Skeletal muscle satellite cell (primary cell): ENCODE measurements around the gene UBE3C.

Experiments used
- H3K27me3 ChIP-seq: 2 replicates; pipeline ENCODE4 v1.7.0; 2013; ENCODE audit warnings: low read length; ENCODE audit not compliant: control insufficient read depth, insufficient read depth
- H3K36me3 ChIP-seq: 2 replicates; pipeline ENCODE4 v1.7.0; 2013; ENCODE audit warnings: mild to moderate bottlenecking, control low read depth, low read length; ENCODE audit not compliant: insufficient read depth
- H3K4me1 ChIP-seq: 2 replicates; pipeline ENCODE4 v1.7.0; 2013; ENCODE audit warnings: low read length; ENCODE audit not compliant: control insufficient read depth, insufficient read depth
- H3K4me2 ChIP-seq: 2 replicates; pipeline ENCODE4 v1.7.0; 2013; ENCODE audit warnings: mild to moderate bottlenecking, low read length
- H3K4me3 ChIP-seq: 2 replicates; pipeline ENCODE4 v1.7.0; 2013; ENCODE audit warnings: low read length
- H3K9ac ChIP-seq: 2 replicates; pipeline ENCODE4 v1.7.0; 2013; ENCODE audit warnings: mild to moderate bottlenecking, low read depth, low read length, moderate library complexity
- H3K9me3 ChIP-seq: replicated peaks from 2 replicates; pipeline ENCODE4 v1.7.0; 2013; ENCODE audit warnings: mild to moderate bottlenecking, control low read depth, low read length

Gene UBE3C

GRCh38 chr7:157284229-157285014 lies 145.7 kb downstream of the UBE3C start:
- no peak overlapping the region for H3K4me2 ChIP-seq
- no peaks in the 10 kb centered on the region for H3K9me3 ChIP-seq
- H3K4me1 ChIP-seq, result peaks cover 13% of the 10 kb centered on the region
- H3K9ac ChIP-seq, result no peak overlapping the region
- H3K27me3 ChIP-seq, result peaks cover 7% of the 10 kb centered on the region
- no peaks in the 10 kb centered on the region for H3K36me3 ChIP-seq
- H3K4me3 ChIP-seq, result no peak overlapping the region

GRCh38 chr7:157291404-157292080 lies 152.8 kb downstream of the UBE3C start:
- Histone ChIP-seq H3K27me3 (peaks cover 9% of the 10 kb centered on the region), H3K9me3 (no peaks in the 10 kb centered on the region), H3K36me3 (no peaks in the 10 kb centered on the region), H3K9ac (no peak overlapping the region), H3K4me1 (no peaks in the 10 kb centered on the region), H3K4me2 (no peak overlapping the region), H3K4me3 (no peak overlapping the region)

GRCh38 chr7:157292258-157292657 lies 153.5 kb downstream of the UBE3C start:
- no peak overlapping the region for H3K9ac ChIP-seq
- peaks cover 9% of the 10 kb centered on the region for H3K27me3 ChIP-seq
- H3K4me2 ChIP-seq, result no peak overlapping the region
- H3K4me3 ChIP-seq, result no peak overlapping the region
- no peaks in the 10 kb centered on the region for H3K36me3 ChIP-seq
- no peaks in the 10 kb centered on the region for H3K4me1 ChIP-seq
- H3K9me3 ChIP-seq, result no peaks in the 10 kb centered on the region

- no peaks in the 10 kb centered on the region for H3K4me1 ChIP-seq
- no peaks in the 10 kb centered on the region for H3K36me3 ChIP-seq
- no peak overlapping the region for H3K4me2 ChIP-seq
- no peaks in the 10 kb centered on the region for H3K9me3 ChIP-seq
- no peak overlapping the region for H3K9ac ChIP-seq
- H3K27me3 ChIP-seq, result peaks cover 9% of the 10 kb centered on the region
- no peak overlapping the region for H3K4me3 ChIP-seq
These were observed 154.2 kb downstream of the UBE3C start for GRCh38 chr7:157292770-157293412.

GRCh38 chr7:157293413-157293788 lies 154.7 kb downstream of the UBE3C start:
- Histone ChIP-seq H3K9ac (no peak overlapping the region), H3K36me3 (no peaks in the 10 kb centered on the region), H3K4me3 (no peak overlapping the region)

GRCh38 chr7:157294773-157295172 lies 156.0 kb downstream of the UBE3C start:
- Histone ChIP-seq H3K9ac (no peak overlapping the region), H3K4me2 (no peak overlapping the region), H3K4me1 (peaks cover 3% of the 10 kb centered on the region), H3K36me3 (no peaks in the 10 kb centered on the region), H3K9me3 (no peaks in the 10 kb centered on the region), H3K27me3 (peaks cover 2% of the 10 kb centered on the region), H3K4me3 (no peak overlapping the region)

More at GRCh38 chr7:157293413-157293788, 154.7 kb downstream of the UBE3C start:
- Histone ChIP-seq H3K4me1 (no peaks in the 10 kb centered on the region), H3K9me3 (no peaks in the 10 kb centered on the region), H3K27me3 (peaks cover 9% of the 10 kb centered on the region), H3K4me2 (no peak overlapping the region)

- no peak overlapping the region for H3K4me3 ChIP-seq
- H3K4me2 ChIP-seq, result no peak overlapping the region
- no peak overlapping the region for H3K9ac ChIP-seq
- peaks cover 8% of the 10 kb centered on the region for H3K4me1 ChIP-seq
- no peaks in the 10 kb centered on the region for H3K36me3 ChIP-seq
- peaks cover 2% of the 10 kb centered on the region for H3K27me3 ChIP-seq
- no peaks in the 10 kb centered on the region for H3K9me3 ChIP-seq
These were observed 156.6 kb downstream of the UBE3C start for GRCh38 chr7:157295338-157295737.

- Histone ChIP-seq H3K4me1 (peaks cover 20% of the 10 kb centered on the region), H3K4me3 (no peak overlapping the region), H3K9ac (no peak overlapping the region), H3K27me3 (peaks cover 2% of the 10 kb centered on the region), H3K36me3 (no peaks in the 10 kb centered on the region), H3K9me3 (no peaks in the 10 kb centered on the region), H3K4me2 (no peak overlapping the region)
These were observed 158.5 kb downstream of the UBE3C start for GRCh38 chr7:157297185-157297584.

- no peaks in the 10 kb centered on the region for H3K9me3 ChIP-seq
- peaks cover 34% of the 10 kb centered on the region for H3K4me1 ChIP-seq
- H3K36me3 ChIP-seq, result no peaks in the 10 kb centered on the region
- H3K4me2 ChIP-seq, result no peak overlapping the region
- no peak overlapping the region for H3K4me3 ChIP-seq
- H3K27me3 ChIP-seq, result no peaks in the 10 kb centered on the region
- no peak overlapping the region for H3K9ac ChIP-seq
These were observed 160.5 kb downstream of the UBE3C start for GRCh38 chr7:157299317-157299612.

GRCh38 chr7:157299613-157300368 lies 161.1 kb downstream of the UBE3C start:
- Histone ChIP-seq H3K4me1 (peaks cover 34% of the 10 kb centered on the region), H3K4me3 (peak overlapping the region; percentile 23), H3K36me3 (no peaks in the 10 kb centered on the region), H3K4me2 (peak overlapping the region; percentile 19), H3K27me3 (no peaks in the 10 kb centered on the region), H3K9ac (no peak overlapping the region), H3K9me3 (no peaks in the 10 kb centered on the region)

- H3K4me3 ChIP-seq, result peak overlapping the region; percentile 23
- peaks cover 34% of the 10 kb centered on the region for H3K4me1 ChIP-seq
- no peaks in the 10 kb centered on the region for H3K27me3 ChIP-seq
- no peak overlapping the region for H3K9ac ChIP-seq
- no peaks in the 10 kb centered on the region for H3K36me3 ChIP-seq
- H3K4me2 ChIP-seq, result peak overlapping the region; percentile 19
- no peaks in the 10 kb centered on the region for H3K9me3 ChIP-seq
These were observed 161.7 kb downstream of the UBE3C start for GRCh38 chr7:157300369-157300825.
